ENCODE data around the gene IGSF3.

- TF ChIP-seq ARID4A (CRISPR knock-in tag; IDR thresholded peaks at IDR 0.05; ENCODE audit: borderline replicate concordance): no peak
- TF ChIP-seq TCF7 (IDR thresholded peaks at IDR 0.05; ENCODE audit: low read depth): no peak
- TF ChIP-seq ZNF317 (CRISPR knock-in tag; IDR thresholded peaks at IDR 0.05): no peak
- TF ChIP-seq MXI1 (IDR thresholded peaks at IDR 0.05; ENCODE audit: borderline replicate concordance, low read depth, low read length): no peak
Observed at GRCh38 chr1:116693759-116694480, 26.4 kb upstream of the IGSF3 start.
